Heart right ventricle (tissue), 16 donors: Measurements from ENCODE around the gene PXYLP1. TPM values are rescaled to one million over a fixed set of nuclear protein-coding genes. Genes with fewer than 3 reads are reported as not detected.
A peak's percentile ranks its signal among the peaks of the same experiment; 100 is the strongest.

ENCODE experiments used
- ATAC-seq, 8 donors: fragments of 200-7000 bp; cut with Tn5 transposase; one replicate each; pipeline ENCODE4 v1.9.1; 2020; ENCODE audit warnings: mild to moderate bottlenecking in 8 of 8, moderate library complexity in 8 of 8, moderate number of reproducible peaks in 1 of 8
- DNase-seq, 2 donors: peaks; one replicate each; pipeline ENCODE4 v3.0.0-alpha.2; 2020
- H3K27ac ChIP-seq, 10 donors: fragments of 200-600 bp; sonication (generic) in 2 of 10; one replicate each; pipeline versions ENCODE4 v1.5.0 to v1.8.0; 2020 to 2022; ENCODE audit warnings: mild to moderate bottlenecking in 3 of 10
- H3K27me3 ChIP-seq, 7 donors: fragments of 200-600 bp; one replicate each; pipeline ENCODE4 v1.8.0; 2021 to 2022; ENCODE audit warnings: mild to moderate bottlenecking in 2 of 7
- H3K36me3 ChIP-seq, 9 donors: fragments of 200-600 bp; sonication (generic) in 1 of 9; one replicate each; pipeline versions ENCODE4 v1.5.0 to v1.8.0; 2020 to 2022; ENCODE audit warnings: mild to moderate bottlenecking in 2 of 9
- H3K4me1 ChIP-seq, 9 donors: fragments of 200-600 bp; sonication (generic) in 1 of 9; one replicate each; pipeline versions ENCODE4 v1.5.0 to v1.8.0; 2020 to 2022; ENCODE audit warnings: mild to moderate bottlenecking in 4 of 9
- H3K4me3 ChIP-seq, 10 donors: fragments of 200-600 bp; sonication (generic) in 2 of 10; one replicate each; pipeline versions ENCODE4 v1.5.0 to v1.8.0; 2020 to 2022; ENCODE audit warnings: mild to moderate bottlenecking in 7 of 10, moderate library complexity in 2 of 10
- H3K9me3 ChIP-seq, 11 donors: fragments of 200-600 bp in 10 of 11; sonication (generic) in 2 of 11; one replicate each; pipeline versions ENCODE4 v1.5.0 to v1.8.0; 2013 to 2022; ENCODE audit warnings: mild to moderate bottlenecking in 2 of 11, control low read depth in 1 of 11, moderate library complexity in 1 of 11
- WGBS, 2 donors: extraction: QIAGEN DNeasy Blood & Tissue Kit; methylation state at CpG; one replicate each; pipeline ENCODE4 v1.1.7; 2013; ENCODE audit warnings: inconsistent platforms in 1 of 2; 5-methylcytosine and 5-hydroxymethylcytosine counted together
- intact Hi-C, 10 donors: fragments of 100-400 bp; cut with DNase I; formaldehyde crosslinking; loops; one replicate each; pipeline versions ENCODE4 v1.11.1 to v1.14.2; 2022
- polyA plus RNA-seq, 2 donors: library from polyadenylated mRNA; stranded (reverse); fragments of 200-250 nt; gene quantifications; one replicate each; pipeline ENCODE4 v1.2.3, GENCODE V29; 2013
- total RNA-seq, 10 donors: library from RNA; stranded (reverse); fragmentation: NEBNext Ultra II Directional in 3 of 10; extraction: Animal tissue kit (Norgen Biotek cat#: 25700) in 3 of 10; gene quantifications; one replicate each; pipeline versions ENCODE4 v1.2.1 to v1.2.4, GENCODE V29; 2021 to 2023
- TF ChIP-seq, protein P1 (sequence below), 9 donors: fragments of 200-600 bp; sonication (generic) in 2 of 9; IDR thresholded peaks; one replicate each; pipeline versions ENCODE4 v1.5.0 to v1.8.0; 2021 to 2022; ENCODE audit warnings: antibody characterized with exemption in 9 of 9, mild to moderate bottlenecking in 5 of 9, moderate library complexity in 1 of 9
- donor health status: Arrhythmogenic right ventricular cardiomyopathy.
- donor health status: ischemic (EF 13 %, LVEDD 7.1; RV severe dilation, severe dysfunction).
- donor health status: healthy with polysubstance abuse.
- donor health status: DM: no; HTN: yes; CAD: no.
- donor health status: DM: no; HTN: no; CAD: no.
- donor health status: ischemic (EF 25% LVEDD 6.9; RV normal size, moderate dysfunction).
- donor health status: ischemic (EF 25% LVEDD 5.7; RV mildly dilated, moderate dysfunction).
- donor health status: healthy.
- donor health status: DM: yes; HTN: yes; CAD: no.
- donor health status: Ischemic cardiomyopathy.
- donor health status: ischemic (EF 35%, LVEDD 5.7; RV mildly dilated, moderate dysfunction).
- donor health status: nonischemic (EF 11% LVEDD 7.7; RV severe dilation, severe dysfunction).
- donor health status: DM: yes; HTN: yes; CAD: no.
- donor health status: PGD.
- donor health status: ischemic (EF 29% LVEDD 5.4; RV normal size, mild dysfunction).
- donor health status: nonischemic (EF 23%, LVEDD 6.1; RV moderate dilation, normal function).

The PXYLP1 gene
- total and polyA plus RNA-seq, 12 donors, result 8.7 to 33.5 (median 17.9) TPM

DNA sequence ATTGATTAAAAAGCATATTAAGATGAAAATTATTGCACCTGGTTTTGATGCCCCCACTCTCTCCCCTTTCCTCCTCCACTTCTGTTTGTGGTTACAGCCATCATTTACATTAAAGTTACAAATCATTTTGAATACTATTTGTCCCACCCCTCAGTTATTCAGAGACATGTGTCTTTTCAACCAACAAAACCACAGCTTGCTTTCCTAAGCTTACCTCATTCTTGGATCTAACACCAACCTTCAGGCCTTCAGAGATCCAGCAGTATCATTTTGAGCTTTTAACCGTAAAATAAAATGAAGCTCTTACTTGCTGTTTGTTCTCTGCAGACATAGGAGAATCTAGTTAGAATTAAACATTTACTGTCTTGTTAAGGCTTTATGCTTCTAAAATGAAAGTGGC is 4.7 kb downstream of the PXYLP1 start:
- H3K4me1 ChIP-seq, result peaks cover 3 to 67% (median 53%) of the 10 kb centered on the region in 9 donors
- H3K27me3 ChIP-seq, result no peaks in the 10 kb centered on the region
- intact Hi-C loops, result loop anchor here in 4 of 10 donors (2.0 to 10.0 kb wide), 4 partner anchors 41 to 218 kb away; partner anchors contain the start of gene ZBTB38 (in 1 of the 4)
- peak overlapping the region in 4 of 10 donors; percentile 48 to 87 (median 64) for H3K27ac ChIP-seq
- DNase-seq (no peak), ATAC-seq (no peak)
- TF ChIP-seq, protein P1, sequence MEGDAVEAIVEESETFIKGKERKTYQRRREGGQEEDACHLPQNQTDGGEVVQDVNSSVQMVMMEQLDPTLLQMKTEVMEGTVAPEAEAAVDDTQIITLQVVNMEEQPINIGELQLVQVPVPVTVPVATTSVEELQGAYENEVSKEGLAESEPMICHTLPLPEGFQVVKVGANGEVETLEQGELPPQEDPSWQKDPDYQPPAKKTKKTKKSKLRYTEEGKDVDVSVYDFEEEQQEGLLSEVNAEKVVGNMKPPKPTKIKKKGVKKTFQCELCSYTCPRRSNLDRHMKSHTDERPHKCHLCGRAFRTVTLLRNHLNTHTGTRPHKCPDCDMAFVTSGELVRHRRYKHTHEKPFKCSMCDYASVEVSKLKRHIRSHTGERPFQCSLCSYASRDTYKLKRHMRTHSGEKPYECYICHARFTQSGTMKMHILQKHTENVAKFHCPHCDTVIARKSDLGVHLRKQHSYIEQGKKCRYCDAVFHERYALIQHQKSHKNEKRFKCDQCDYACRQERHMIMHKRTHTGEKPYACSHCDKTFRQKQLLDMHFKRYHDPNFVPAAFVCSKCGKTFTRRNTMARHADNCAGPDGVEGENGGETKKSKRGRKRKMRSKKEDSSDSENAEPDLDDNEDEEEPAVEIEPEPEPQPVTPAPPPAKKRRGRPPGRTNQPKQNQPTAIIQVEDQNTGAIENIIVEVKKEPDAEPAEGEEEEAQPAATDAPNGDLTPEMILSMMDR (IDR thresholded peaks at IDR 0.05), result no peak
- H3K9me3 ChIP-seq, result no peaks in the 10 kb centered on the region
- 84 to 89% methylated on average over 1 of the region's 1 CpG for WGBS, 2 donors
- peaks cover 0 to 12% (median 0%) of the 10 kb centered on the region in 9 donors for H3K36me3 ChIP-seq
- H3K4me3 ChIP-seq, result no peak overlapping the region

DNA sequence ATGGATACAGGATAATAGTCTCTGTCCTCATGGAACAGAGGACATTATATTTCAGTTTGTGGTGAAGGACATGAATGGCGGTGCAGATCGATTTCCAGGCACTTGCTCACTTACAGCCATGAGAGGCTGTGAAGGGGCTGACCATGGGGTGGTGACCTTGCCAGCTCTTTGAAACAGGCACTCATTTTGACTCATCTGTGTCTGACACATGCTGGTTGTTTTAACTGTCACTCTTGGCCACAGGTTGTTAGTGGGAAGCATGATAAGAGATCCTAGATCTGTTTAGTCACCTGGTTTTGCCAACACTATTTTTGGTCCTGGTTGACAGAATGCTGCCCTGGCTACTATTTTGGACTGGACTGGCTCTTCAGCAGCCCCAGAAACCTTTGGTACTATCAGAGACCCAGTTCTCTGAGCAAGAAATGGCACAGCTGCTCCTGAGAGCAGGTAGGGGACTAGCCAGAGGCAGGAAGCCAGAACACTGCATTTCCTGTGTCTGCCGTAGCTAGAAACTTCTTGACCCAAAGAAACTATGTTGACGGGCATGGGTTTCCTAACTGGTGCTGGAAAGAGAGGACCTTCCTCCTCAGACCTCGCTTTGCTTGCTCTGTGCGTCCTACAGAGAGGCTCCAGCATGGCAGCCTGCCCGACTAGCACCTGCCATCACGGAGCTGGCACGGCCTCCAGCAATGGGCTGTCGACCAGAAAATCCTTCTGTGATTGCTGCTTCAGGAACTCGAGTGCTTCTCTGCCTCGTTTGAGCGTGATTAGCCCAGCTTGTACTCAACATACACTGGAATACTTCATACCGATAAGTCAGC is 6.3 kb downstream of the PXYLP1 start:
- no peaks in the 10 kb centered on the region for H3K9me3 ChIP-seq
- WGBS, 2 donors, result 44 to 46% methylated on average over 14 of the region's 14 CpGs
- H3K36me3 ChIP-seq, result peaks cover 0 to 12% (median 0%) of the 10 kb centered on the region in 9 donors
- peak overlapping the region; percentile 59 to 88 (median 80) for H3K27ac ChIP-seq
- H3K4me3 ChIP-seq, result no peak overlapping the region
- no peaks in the 10 kb centered on the region for H3K27me3 ChIP-seq
- intact Hi-C loops, result loop anchor here in 4 of 10 donors (2.0 to 10.0 kb wide), 4 partner anchors 39 to 217 kb away; partner anchors contain the start of gene ZBTB38 (in 1 of the 4)
- TF ChIP-seq, protein P1 (IDR thresholded peaks at IDR 0.05), result no peak
- H3K4me1 ChIP-seq, result peaks cover 9 to 74% (median 59%) of the 10 kb centered on the region in 9 donors
- peak; percentile 74 to 76 for DNase-seq
- ATAC-seq, result peak; percentile 36 to 65 (median 58)

DNA sequence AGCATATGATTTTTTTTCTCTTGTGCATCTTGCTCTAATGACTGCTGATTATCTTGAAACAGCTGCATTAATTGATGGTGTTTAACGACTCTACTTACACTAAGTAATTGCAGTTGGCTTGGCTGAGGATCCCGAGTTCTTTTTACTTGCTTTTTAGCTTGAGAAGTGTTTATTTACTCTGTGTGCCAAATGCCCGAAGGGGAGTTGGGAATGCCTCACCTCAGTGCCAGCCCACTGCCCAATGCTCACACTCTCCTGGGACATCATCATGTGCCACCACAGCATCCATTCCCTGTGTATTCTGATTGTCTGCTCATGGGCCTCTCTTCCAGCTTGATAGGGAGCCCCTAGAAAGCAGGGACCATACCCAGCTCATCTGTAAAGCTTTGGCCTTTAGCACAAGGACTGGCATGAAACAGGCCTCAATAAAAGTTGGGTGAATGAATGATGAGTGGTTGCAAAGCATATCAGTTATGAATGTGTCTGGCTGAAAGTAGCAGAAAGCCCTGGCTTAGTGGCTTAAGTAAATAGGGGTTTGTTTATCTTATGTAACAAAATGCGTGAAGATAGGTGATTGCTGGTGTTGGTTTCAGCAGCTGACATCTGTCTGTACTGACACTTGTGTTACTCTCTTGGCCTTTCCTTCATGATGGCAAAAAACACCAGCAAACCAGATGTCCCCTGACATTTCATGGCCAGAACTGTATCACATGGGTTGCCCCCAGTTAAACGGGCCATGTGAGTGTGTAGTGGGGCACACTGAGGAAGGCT is 8.1 kb downstream of the PXYLP1 start:
- no peaks in the 10 kb centered on the region for H3K9me3 ChIP-seq
- peaks cover 0 to 12% (median 0%) of the 10 kb centered on the region in 9 donors for H3K36me3 ChIP-seq
- TF ChIP-seq, protein P1 (IDR thresholded peaks at IDR 0.05), result no peak
- ATAC-seq (no peak), DNase-seq (no peak)
- H3K27ac ChIP-seq, result peak overlapping the region in 8 of 10 donors; percentile 21 to 89 (median 85)
- 46 to 66% methylated on average over 5 of the region's 5 CpGs for WGBS, 2 donors
- H3K4me1 ChIP-seq, result peaks cover 11 to 79% (median 64%) of the 10 kb centered on the region in 9 donors
- H3K4me3 ChIP-seq, result no peak overlapping the region
- intact Hi-C loops, result loop anchor here in 4 of 10 donors (5.0 to 10.0 kb wide), 3 partner anchors 38 to 215 kb away; partner anchors contain the start of gene ZBTB38 (in 1 of the 4)
- no peaks in the 10 kb centered on the region for H3K27me3 ChIP-seq

DNA sequence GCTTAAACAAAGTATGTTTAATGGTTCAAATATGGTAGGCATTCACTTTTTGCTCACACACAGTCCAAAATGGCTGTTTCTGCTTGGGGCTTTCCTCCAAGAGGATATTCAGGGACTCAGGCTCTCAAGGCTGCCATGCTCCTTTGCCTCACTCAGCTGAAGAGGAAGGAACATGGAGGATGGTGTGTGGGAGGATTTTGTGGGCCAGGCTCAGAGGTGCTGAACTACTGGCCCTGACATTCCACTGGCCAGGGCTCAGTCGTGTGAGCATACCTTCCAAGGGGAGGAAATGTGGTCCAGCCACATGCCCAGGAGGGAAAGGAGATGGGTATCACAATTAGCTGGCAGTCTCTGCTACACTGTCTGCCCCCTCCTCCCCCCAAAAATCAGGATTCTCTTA is 8.7 kb downstream of the PXYLP1 start:
- H3K9me3 ChIP-seq, result no peaks in the 10 kb centered on the region
- no peak overlapping the region for H3K4me3 ChIP-seq
- peaks cover 11 to 80% (median 61%) of the 10 kb centered on the region in 9 donors for H3K4me1 ChIP-seq
- ATAC-seq, result no peak
- TF ChIP-seq, protein P1 (IDR thresholded peaks at IDR 0.05), result no peak
- no peaks in the 10 kb centered on the region for H3K27me3 ChIP-seq
- H3K27ac ChIP-seq, result peak overlapping the region in 8 of 10 donors; percentile 21 to 89 (median 85)
- 38 to 57% methylated on average over 1 of the region's 1 CpG for WGBS, 2 donors
- intact Hi-C loops, result no loop called here
- DNase-seq, result no peak
- H3K36me3 ChIP-seq, result peaks cover 0 to 8% (median 0%) of the 10 kb centered on the region in 9 donors
